HEK293 (cell line): ENCODE data around the gene SHD.

Experiments
- YY1 ChIP-seq: fragments of 450-650 bp; formaldehyde crosslinking; IDR thresholded peaks from 2 replicates; pipeline ENCODE4 v1.5.1; 2018; ENCODE audit warnings: missing biosample characterization, missing genetic modification characterization
- ZBTB20 ChIP-seq: fragments of 450-650 bp; formaldehyde crosslinking; IDR thresholded peaks from 2 replicates; pipeline ENCODE4 v1.5.1; 2016; ENCODE audit warnings: missing biosample characterization, missing genetic modification characterization
- ZNF248 ChIP-seq: fragments of 450-650 bp; formaldehyde crosslinking; IDR thresholded peaks from 2 replicates; pipeline ENCODE4 v1.5.1; 2017; ENCODE audit warnings: missing biosample characterization, missing genetic modification characterization
- ZNF350 ChIP-seq: fragments of 450-650 bp; formaldehyde crosslinking; IDR thresholded peaks from 2 replicates; pipeline ENCODE4 v1.5.0; 2017; ENCODE audit warnings: missing biosample characterization, mild to moderate bottlenecking, missing genetic modification characterization
- ZNF585B ChIP-seq: fragments of 450-650 bp; formaldehyde crosslinking; IDR thresholded peaks from 2 replicates; pipeline ENCODE4 v1.5.1; 2016; ENCODE audit warnings: missing biosample characterization, missing genetic modification characterization
- ZNF610 ChIP-seq: fragments of 450-650 bp; formaldehyde crosslinking; IDR thresholded peaks from 2 replicates; pipeline ENCODE4 v1.5.1; 2016; ENCODE audit warnings: missing biosample characterization, missing genetic modification characterization, borderline replicate concordance
- ZNF747 ChIP-seq: fragments of 450-650 bp; formaldehyde crosslinking; IDR thresholded peaks from 2 replicates; pipeline ENCODE4 v1.5.1; 2016; ENCODE audit warnings: missing biosample characterization, missing genetic modification characterization
- TF ChIP-seq, protein P1 (sequence below): IDR thresholded peaks from 2 replicates; pipeline ENCODE4 v1.6.1; 2011; ENCODE audit warnings: mild to moderate bottlenecking, low read depth, low read length, borderline replicate concordance
- TF ChIP-seq, protein P2 (sequence below): fragments of 450-650 bp; formaldehyde crosslinking; IDR thresholded peaks from 2 replicates; pipeline ENCODE4 v1.5.1; 2016; ENCODE audit warnings: missing biosample characterization, missing genetic modification characterization
- TF ChIP-seq, protein P3 (sequence below): fragments of 450-650 bp; formaldehyde crosslinking; IDR thresholded peaks from 2 replicates; pipeline ENCODE4 v1.5.1; 2016; ENCODE audit warnings: missing biosample characterization, missing genetic modification characterization, low read depth
- TF ChIP-seq, protein P4 (sequence below): fragments of 450-650 bp; formaldehyde crosslinking; IDR thresholded peaks from 2 replicates; pipeline ENCODE4 v1.5.1; 2016; ENCODE audit warnings: missing biosample characterization, missing genetic modification characterization

DNA sequence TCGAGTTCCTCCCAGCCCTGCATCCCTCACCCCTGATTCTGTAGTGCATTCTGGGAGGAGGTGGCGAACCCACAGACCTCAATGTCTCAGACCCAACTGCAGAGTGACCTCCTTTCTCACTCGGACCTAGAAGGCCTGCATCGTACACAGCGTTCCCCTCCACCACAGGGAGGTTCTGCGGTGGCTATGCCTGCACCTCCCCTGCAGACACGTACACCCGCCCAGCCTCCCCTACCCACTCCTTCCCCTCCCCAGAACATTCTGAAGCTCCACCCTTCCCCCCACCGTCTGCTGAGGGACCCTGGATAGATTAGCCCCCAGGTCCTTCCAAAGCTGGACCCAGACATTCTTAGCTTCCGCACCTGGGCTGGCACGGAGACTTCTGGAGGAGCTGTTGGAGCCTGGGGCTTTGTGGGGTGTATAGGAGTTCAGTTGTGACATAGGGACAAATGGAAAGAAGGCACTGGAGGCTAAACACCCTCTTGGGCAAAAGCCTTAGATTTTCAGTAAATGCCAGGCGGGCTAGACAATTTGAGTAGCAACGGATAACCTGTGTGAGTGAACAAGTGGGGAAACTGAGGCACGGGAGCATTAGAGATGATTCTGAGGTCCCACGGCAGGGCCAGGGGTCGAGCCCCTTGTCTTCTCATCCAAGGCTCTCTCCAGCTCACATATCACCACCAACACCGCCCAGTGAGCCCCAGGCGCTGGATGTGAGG lies 24.9 kb downstream of the SHD start:
- TF ChIP-seq, protein P1, sequence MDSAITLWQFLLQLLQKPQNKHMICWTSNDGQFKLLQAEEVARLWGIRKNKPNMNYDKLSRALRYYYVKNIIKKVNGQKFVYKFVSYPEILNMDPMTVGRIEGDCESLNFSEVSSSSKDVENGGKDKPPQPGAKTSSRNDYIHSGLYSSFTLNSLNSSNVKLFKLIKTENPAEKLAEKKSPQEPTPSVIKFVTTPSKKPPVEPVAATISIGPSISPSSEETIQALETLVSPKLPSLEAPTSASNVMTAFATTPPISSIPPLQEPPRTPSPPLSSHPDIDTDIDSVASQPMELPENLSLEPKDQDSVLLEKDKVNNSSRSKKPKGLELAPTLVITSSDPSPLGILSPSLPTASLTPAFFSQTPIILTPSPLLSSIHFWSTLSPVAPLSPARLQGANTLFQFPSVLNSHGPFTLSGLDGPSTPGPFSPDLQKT: no peak
- TF ChIP-seq ZNF610 (tag by site-specific recombination) (no peak), ZBTB20 (tag by site-specific recombination) (0 out of 2 replicates have a peak, but pooled peaks have one; percentile 13), ZNF585B (tag by site-specific recombination) (no peak), ZNF248 (tag by site-specific recombination) (no peak), ZNF747 (tag by site-specific recombination) (no peak), ZNF350 (tag by site-specific recombination) (no peak), YY1 (tag by site-specific recombination) (no peak)
- TF ChIP-seq, protein P2, sequence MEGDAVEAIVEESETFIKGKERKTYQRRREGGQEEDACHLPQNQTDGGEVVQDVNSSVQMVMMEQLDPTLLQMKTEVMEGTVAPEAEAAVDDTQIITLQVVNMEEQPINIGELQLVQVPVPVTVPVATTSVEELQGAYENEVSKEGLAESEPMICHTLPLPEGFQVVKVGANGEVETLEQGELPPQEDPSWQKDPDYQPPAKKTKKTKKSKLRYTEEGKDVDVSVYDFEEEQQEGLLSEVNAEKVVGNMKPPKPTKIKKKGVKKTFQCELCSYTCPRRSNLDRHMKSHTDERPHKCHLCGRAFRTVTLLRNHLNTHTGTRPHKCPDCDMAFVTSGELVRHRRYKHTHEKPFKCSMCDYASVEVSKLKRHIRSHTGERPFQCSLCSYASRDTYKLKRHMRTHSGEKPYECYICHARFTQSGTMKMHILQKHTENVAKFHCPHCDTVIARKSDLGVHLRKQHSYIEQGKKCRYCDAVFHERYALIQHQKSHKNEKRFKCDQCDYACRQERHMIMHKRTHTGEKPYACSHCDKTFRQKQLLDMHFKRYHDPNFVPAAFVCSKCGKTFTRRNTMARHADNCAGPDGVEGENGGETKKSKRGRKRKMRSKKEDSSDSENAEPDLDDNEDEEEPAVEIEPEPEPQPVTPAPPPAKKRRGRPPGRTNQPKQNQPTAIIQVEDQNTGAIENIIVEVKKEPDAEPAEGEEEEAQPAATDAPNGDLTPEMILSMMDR (tag by site-specific recombination): no peak
- TF ChIP-seq, protein P3, sequence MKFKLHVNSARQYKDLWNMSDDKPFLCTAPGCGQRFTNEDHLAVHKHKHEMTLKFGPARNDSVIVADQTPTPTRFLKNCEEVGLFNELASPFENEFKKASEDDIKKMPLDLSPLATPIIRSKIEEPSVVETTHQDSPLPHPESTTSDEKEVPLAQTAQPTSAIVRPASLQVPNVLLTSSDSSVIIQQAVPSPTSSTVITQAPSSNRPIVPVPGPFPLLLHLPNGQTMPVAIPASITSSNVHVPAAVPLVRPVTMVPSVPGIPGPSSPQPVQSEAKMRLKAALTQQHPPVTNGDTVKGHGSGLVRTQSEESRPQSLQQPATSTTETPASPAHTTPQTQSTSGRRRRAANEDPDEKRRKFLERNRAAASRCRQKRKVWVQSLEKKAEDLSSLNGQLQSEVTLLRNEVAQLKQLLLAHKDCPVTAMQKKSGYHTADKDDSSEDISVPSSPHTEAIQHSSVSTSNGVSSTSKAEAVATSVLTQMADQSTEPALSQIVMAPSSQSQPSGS (tag by site-specific recombination): no peak
- TF ChIP-seq, protein P4, sequence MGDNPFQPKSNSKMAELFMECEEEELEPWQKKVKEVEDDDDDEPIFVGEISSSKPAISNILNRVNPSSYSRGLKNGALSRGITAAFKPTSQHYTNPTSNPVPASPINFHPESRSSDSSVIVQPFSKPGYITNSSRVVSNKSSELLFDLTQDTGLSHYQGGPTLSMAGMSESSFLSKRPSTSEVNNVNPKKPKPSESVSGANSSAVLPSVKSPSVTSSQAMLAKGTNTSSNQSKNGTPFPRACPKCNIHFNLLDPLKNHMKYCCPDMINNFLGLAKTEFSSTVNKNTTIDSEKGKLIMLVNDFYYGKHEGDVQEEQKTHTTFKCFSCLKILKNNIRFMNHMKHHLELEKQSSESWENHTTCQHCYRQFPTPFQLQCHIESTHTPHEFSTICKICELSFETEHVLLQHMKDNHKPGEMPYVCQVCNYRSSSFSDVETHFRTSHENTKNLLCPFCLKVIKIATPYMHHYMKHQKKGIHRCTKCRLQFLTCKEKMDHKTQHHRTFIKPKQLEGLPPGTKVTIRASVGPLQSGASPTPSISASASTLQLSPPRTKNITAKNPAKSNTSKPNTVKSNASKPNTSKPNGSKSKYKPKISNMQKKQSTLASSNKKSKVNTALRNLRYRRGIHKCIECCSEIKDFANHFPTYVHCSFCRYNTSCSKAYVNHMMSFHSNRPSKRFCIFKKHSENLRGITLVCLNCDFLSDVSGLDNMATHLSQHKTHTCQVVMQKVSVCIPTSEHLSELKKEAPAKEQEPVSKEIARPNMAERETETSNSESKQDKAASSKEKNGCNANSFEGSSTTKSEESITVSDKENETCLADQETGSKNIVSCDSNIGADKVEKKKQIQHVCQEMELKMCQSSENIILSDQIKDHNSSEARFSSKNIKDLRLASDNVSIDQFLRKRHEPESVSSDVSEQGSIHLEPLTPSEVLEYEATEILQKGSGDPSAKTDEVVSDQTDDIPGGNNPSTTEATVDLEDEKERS: no peak
